Measurements from ENCODE around the gene TIMELESS.
"Not testable (repeated sequence)": the region's sequence is repeated elsewhere in the genome, so short reads cannot be mapped to it uniquely, and the experiment has no call there.

The TIMELESS gene

DNA sequence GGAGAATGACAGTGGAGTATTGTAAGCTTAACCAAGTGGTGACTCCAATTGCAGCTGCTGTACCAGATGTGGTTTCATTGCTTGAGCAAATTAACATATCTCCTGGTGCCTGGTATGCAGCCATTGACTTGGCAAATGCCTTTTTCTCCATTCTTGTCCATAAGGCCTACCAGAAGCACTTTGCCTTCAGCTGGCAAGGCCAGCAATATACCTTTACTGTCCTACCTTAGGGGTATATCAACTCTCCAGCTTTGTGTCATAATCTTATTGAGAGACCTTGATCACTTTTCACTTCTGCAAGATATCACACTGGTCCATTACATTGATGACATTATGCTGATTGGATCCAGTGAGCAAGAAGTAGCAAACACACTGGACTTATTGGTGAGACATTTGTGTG is 47.6 kb downstream of the TIMELESS start:
- not testable (repeated sequence) for DNase-seq (ENCODE audit: low read depth)

DNA sequence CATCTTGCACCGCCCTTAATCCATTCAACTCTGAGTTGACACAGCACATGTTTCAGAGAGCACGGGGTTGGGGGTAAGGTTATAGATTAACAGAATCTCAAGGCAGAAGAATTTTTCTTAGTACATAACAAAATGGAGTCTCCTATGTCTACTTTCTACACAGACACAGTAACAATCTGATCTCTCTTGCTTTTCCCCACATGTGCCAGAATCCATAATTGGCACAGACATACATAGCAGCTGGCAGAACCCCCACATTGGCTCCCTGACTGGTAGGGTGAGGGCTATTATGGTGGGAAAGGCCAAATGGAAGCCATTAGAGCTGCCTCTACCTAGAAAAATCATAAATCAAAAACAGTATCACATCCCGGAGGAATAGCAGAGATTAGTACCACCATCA is 48.1 kb downstream of the TIMELESS start:
- not testable (repeated sequence) for DNase-seq (ENCODE audit: low read depth)

DNA sequence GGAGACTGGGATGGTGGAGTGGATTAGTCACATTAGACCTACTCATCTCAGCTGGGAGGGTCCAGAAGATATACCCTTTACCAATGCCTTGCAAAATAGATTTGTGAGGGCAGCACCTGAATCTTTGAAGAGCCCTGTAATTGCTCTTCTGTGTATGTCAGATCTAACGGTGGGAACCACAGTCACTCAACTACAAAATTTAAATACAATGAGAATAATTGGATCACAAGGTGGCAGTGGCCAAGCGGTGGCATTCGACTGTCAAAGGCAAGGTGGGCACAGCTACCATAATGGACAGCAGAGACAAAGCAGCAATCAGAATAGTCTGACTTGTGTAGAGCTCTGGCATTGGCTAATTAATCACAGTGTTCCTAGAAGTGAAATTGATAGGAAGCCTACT is 49.8 kb downstream of the TIMELESS start:
- DNase-seq (ENCODE audit: low read depth), result not testable (repeated sequence)

DNA sequence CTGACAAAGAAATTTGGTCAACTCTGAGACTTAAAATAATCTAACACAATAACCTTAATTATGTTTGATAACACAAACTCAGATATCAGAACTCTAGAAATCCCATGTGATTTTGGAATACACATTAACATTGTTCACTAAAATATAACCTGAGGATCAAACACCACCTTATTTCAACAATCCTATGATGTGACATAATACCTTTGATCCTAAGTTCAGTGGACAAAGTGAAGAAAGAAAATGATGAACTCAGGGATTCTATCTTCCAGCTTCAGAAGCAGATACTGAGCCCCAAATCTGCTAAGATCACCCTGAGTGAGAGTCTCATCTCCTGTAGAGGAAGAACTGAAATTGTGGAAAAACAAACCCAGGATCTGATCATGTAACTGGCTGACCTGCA is 50.9 kb downstream of the TIMELESS start:
- no peak for DNase-seq (ENCODE audit: low read depth)

DNA sequence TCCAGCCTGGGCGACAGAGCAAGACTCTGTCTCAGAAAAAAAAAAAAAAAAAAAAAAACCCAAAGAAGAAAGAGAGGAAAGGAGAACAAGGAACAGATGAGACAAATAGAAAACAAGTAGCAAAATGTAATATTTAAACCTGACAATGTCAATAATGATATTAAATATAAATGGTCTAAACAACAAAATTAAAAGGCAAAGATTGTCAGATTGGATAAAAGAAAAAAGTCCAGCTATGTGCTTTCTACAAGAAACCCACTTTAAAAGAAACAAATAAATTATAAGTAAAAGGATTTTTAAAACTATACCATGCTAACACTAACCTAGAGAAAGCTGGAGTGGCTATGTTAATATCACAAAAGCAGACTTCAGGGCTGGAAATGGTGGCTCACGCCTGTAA is 56.9 kb downstream of the TIMELESS start:
- DNase-seq (ENCODE audit: low read depth), result no peak

DNA sequence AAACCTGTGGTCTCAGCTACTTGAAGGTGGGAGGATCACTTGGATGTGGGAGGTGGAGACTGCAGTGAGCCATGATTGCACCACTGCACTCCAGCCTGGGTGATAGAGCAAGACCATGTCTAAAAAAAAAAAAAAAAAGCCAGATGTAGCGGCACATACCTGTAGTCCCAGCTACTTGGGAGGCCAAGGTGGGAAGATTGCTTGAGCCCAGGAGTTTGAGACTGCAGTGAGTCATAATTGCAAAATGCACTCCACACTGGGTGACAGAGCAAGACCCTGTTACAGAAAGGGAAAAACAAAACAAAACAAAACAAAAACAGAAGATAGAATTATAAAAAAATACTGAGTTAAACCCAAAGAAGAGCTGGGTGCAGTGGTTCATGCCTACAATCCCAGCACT is 57.5 kb downstream of the TIMELESS start:
- no peak for DNase-seq (ENCODE audit: low read depth)

DNA sequence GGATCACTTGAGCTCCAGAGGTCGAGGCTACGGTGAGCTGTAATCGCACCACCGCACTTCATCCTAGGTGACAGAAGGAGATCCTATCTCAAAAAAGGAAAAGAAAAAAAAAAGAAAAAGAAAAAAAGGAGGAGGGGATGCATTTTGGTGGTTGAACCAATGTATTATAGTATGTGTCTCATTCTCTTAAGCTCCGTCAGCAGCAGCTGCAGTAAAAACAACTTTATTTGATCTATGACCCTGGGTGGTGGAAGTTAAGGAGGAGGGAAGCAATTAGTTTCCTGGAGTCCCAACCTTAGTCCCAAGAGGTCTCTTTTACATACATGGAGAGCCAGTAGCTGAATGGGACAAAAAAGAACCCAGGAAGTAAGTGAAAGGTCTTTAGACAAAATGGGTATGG is 59.8 kb downstream of the TIMELESS start:
- no peak for DNase-seq (ENCODE audit: low read depth)

DNA sequence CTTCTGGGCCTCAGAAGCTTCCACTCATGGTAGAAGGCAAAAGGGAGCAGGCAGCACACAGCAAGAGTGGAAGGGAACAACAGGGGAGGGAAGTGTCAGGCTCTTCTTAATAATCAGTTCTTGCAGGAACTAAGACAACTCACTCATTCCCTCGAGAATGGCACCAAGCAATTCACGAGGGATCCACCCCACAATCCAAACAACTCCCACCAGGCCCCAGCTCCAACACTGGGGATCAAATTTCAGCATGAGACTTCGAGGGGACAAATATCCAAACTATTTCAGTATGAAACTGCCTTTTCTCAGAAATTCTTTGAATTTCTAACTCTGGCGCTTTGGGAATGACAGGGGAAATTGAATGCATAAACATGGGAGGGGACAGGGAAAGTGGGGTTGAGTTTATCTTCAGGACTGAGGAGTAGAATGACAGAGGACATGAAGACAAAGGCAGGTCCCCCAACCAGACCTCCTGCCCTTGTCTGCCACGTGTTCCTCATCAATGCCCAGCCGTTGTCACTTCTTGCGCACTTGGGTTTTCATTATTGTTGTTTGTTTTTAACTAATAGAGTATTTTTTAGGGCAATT is 62.0 kb downstream of the TIMELESS start:
- peak; percentile 49 for DNase-seq (ENCODE audit: low read depth)

DNA sequence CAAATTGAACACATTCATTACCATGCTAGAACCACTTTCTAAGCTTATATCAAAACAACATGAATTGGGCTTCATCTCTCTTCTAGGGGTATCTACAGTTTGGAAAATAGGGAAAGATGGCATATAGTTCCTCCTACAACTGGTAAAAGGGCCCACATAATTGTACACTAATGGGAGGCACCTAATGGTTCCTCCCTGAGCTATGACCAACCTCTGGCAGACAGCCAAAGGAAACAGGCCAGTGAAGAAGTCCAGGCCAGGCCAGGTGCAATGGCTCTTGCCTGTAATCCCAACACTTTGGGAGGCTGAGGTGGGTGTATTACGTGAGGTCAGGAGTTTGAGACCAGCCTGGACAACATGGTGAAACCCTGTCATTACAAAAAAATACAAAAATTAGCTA is 63.4 kb downstream of the TIMELESS start:
- no peak for DNase-seq (ENCODE audit: low read depth)

DNA sequence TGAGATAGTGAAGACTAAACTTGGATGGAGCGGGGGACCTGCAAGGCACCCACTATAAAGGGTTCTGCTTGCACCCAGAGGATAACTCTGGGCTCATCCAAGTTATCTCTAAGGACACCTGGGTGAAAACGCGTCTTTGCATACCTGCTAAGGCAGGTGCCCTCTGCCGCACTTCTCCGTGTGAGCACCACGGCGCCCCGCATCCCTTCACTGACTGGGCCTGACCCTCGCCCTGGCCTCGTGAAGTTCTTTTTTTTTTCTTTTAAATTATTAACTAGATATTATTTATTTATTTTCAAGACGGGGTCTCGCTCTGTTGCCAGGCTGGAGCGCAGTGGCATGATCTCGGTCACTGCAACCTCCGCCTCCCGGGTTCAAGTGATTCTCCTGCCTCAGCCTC is 66.6 kb downstream of the TIMELESS start:
- DNase-seq (ENCODE audit: low read depth), result no peak

DNA sequence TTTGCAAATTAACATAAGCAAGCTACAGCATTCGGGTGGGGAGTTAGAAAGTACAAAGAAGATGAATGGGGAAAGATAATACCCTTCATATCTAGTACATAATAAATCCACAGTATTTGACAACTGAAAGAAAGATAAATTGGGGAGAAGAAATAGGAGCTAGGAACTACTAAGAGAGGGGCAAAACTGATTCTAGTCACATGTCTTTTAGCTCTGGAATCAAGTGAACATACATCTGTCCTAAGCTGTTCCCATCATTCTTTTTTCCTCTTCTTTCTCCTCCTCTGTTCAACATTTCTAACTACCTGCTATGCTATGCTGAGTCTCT is 71.3 kb downstream of the TIMELESS start:
- DNase-seq (ENCODE audit: low read depth), result no peak

DNA sequence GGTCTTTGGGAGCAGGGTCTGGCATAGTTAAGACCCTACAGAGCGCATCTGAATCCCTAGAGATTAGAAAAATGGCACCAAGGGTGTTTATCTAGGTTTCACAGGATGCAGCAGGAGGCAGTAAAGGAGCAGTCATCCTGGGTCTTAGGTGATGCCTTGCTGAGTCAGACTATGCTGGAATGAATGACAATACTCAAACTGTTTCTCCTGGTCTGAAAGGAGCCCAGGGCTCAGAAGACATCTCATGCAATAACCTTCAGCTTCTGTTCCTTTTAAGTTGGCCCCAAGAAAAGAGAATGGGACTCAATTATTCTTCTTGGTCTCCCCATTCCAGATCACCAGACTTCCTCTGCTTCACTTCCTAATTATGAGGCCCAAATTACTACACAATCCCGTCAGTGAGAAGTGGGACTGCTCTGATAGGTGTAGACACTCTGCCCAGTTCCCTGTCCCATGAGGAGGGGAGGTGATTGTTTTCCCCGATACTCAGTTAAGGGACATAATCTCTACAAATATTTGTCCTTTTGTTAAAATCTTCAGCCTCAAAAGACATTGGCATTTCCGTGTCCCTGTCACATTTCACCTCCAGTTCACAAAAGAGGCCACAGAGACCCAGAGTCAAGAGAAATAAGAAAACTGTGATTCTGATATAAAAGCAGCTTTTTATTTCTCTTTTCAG is 71.8 kb downstream of the TIMELESS start:
- no peak for DNase-seq (ENCODE audit: low read depth)

DNA sequence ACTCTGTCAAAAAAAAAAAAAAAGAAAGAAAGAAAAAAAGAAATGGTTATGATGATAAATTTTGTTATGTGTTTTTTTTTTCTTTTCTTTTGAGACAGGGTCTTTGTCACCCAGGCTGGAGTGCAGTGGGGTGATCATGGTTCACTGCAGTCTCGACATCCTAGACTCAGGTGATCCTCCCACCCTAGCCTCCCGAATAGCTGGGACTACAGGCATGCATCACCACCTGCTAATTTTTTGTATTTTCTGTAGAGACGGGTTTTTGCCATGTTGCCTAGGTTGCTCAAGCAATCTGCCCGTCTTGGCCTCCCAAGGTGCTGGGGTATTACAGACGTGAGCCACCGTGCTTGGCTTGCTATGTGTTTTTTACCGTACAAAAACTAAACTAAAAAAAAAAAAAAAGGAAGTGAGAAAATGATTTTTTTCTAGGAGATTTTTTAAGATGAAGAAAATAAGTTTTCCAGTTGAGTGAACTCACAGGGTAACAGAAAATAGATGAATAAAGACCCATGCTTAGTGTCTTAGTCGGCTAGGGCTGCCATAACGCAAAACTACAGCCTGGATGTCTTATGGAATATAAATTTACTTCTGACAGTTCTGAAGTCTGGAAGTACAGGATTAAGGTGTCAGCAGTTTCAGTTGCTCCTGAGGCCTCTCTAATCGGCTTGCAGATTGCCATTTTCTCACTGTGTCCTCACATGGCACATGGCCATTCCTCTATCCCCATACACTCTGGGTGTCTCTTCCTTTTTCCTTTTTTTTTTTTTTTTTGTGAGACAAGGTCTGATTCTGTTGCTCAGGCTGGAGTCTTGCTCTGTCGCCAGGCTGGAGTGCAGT is 73.4 kb downstream of the TIMELESS start:
- DNase-seq (ENCODE audit: low read depth), result no peak

DNA sequence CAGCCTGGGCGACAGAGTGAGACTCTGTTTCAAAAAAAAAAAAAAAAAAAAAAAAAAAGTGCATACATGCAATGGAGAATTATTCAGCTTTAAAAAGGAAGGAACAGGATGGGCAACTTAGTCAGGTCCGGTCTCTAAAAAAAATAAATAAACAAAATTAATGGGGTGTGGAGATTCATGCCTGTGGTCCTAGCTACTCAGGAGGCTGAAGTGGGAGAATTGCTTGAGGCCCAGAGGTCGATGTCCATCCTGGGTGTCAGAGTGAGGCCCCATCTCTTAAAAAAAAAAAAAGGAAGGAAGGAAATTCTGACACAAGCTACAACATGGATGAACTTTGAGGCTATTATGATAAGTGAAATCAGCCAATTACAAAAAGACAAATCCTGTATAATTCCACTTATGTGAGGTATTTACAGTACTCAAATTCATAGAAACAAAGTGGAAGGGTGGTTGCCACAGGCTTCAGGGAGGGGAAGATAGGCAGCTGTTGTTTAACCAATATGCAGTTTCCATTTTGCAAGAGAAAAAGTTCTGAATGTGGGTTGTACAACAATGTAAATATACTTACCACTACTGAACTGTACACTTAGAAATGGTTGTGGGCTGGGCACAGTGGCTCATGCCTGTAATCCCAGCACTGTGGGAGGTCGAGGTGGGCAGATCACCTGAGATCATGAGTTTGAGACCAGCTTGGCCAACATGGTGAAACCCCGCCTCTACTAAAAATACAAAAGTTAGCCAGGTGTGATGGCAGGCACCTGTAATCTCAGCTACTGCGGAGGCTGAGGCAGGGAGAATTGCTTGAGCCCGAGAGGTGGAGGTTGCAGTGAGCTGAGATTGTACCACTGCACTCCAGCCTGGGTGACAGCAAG is 74.3 kb downstream of the TIMELESS start:
- DNase-seq (ENCODE audit: low read depth), result no peak

DNA sequence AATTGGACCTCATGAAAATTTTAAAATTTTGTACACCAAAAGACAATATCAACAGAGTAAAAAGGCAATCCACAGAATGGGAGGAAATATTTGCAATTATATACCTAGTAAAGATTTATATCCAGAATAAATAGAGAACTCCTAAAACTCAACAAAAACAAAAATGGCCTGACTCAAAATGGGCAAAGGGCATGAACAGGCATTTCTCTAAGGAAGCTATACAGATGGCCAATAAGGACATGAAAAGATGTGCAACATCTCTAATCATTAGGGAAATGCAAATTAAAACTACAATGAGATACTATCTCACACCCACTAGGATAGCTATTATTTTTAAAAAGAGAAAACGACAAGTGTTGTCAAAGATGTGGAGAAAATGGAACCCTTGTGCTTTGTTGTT is 75.7 kb downstream of the TIMELESS start:
- no peak for DNase-seq (ENCODE audit: low read depth)

DNA sequence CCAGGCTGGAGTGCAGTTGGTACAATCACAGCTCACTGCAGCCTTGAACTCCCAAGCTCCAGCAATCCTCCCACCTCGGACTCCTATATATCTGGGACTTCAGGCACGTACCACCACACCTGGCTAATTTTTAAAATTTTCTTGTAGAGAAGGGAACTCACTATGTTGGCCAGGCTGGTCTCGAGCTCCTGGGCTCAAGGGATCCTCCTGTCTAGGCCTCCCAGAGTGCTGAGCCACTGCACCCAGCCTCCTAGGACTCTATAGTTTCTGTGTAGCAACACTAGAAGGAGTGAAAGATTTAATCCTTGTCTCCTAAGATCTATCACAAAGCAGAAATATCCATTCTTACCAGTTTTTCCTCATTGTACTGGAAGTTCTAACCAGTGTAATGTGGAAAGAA is 82.3 kb downstream of the TIMELESS start:
- no peak for DNase-seq (ENCODE audit: low read depth)
